ENCODE measurements around the gene RGMA.
"Not testable (repeated sequence)": the region's sequence is repeated elsewhere in the genome, so short reads cannot be mapped to it uniquely, and the experiment has no call there.

The RGMA gene

DNA sequence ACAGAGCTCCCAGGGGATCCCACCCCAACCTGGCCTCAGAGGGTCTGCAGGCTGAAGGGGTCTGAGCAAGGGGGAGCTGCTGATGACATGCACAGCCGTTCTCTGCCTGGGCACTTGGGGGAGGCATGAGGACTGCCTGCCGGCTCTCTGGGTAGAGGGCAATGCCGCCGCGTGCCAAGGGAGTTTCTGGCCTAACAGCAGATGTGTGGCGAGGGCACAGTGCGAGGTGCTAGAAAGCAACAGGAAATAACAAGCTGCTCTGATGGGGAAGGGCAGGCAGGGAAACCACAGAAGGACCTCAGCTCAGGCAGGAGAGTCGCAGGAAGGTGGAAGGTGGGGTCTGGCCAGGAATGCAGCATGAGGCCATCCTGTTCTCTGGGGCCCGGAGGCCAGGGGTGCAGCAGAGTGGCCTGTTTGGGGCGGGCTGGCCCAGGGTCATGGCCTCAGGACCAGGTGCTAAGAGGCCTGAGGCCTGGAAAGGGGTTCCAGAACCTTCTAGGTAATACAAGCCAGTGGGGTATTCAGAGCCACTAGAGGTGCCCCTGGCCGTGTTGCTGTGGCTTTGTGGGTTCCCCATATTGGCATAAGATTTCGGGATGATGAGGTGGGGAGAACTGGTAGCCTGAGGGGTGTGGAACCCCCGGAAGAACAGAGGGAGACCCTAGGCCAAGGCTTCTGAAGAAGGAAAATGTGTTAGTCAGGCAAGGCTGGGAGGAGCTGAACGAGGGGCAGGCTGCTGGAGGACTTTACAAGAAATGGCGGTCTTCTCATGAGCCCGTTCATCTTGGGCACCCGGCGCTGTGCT is 41.2 kb downstream of the RGMA start:
- no peak for DNase-seq

DNA sequence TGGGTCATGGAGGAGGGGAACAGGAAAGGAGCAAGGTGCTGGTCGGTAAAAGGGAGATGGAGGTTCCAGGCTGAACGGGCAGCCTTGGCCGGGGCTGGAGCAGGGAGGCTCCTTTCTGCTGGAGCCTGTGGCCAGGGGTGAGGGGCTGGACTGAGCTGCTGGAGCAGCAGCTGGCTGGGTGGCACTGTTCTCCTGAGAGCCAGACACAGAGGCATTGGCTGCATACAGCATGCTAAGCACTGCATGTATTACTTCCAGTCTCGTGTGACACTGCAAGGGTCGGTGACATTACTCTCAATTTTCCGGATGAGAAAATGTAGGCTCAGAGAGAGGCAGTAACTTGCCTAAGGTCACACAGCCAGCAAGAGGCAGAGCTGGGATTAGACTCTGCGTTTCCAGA is 42.3 kb downstream of the RGMA start:
- no peak for DNase-seq

- no peak for DNase-seq
Measured at GRCh38 chr15:93046120-93046519, 42.9 kb downstream of the RGMA start.

- DNase-seq, result no peak
Measured at GRCh38 chr15:93045191-93045785, 43.7 kb downstream of the RGMA start.

DNA sequence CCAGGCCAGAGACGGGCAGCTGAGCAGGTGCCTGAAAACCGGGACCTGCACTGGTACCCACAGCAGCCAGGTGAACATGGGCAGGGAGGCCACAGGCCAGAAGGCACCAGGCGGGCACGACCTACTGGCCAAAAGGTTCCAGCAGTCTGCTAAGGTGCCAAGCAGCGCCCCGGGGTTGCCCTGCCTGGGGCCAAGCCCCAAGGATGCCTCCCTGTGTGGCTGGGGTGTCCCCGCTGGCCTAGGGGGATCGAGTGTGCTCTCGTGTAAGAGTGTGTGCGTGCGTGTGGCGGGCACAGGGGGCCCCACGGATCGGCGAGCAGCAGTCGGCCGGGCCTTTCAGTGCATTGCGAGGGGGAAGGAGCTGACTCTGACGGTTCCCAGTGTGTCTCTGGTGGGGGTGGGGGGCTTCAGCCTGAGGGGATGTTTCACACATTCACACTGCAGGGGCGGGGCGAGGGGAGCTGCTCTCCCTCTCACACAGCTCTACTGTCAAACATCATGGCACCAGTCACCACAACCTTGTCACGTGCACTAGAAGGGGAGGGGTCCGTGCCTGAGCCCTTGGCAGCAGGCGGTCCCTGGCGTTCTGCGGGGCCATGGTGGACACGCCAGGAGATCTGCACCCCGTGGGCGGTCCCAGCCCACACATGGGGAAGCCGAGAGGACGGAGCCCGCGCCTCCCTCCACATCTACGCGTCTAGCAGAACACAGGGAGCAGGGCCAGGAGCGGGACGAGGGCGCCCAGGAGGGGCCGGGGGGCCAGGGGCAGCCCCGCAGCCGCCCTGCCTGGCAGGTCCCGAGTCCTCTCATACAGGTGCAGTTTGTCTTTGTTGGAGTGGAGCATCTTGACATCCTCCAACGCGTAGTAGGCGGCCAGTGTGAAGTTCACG is 44.5 kb downstream of the RGMA start:
- DNase-seq, result no peak

DNA sequence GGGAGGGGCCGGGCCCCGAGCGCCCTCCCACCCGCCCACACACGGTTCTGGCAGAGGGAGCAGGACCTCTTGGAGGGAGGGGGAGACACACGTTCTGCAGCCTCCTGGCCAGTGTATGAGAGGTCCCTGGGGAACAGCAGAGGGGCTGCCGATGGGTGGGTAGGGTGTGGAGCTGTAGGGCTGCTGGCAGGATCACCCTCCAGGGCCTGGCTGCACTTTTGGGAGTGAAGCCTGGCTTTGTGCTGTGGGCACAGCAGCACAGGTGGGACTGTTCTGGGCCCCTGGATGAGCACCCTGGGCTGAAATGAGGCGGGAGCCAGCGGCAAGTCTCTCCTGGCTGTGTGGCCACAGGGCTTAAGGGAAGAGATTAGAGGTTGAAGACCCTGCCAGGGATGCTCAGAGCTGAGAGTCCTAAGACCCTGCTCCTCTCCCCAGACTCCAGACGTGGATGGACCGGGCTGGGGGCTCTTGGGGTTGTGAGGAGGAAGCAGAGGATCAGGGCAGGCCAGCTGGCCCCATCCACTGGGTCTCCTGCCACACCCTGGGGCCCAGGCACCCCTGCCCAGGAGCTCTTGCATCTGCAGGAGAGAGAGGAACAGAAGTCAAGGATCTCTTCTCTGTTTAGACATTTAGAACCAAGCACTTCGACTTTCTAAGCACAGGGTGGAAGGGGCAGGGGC is 45.2 kb downstream of the RGMA start:
- no peak for DNase-seq

DNA sequence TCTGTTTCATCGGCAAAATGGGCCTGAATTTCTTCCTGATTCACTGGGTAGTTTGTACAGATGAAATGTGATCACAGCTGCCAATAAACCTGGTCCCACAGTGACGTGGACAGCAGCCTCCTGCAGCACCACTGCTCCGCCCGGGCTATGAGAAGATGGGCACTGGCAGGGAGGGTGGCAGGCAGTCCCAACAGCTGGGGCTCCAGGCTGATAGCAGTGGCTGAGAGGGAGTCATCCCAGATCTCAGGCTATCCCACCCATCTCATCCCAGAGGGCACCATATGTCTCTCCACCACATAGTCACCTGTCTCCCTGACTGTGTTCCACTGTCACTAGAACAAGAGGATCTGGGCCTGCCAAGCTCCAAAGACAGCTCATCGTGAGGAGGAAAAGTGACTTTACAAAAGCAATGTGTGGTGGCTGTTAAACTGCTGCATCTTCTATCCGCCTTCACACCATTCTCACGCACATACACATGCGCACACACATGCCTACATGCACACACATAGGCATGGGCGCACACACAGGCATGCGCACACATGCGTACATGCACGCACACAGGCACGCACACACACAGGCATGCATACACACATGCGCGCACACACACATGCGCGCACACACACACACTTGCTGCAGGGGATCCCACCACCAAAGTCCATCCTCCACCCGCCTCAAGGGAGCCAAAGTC is 46.2 kb downstream of the RGMA start:
- DNase-seq, result no peak

DNA sequence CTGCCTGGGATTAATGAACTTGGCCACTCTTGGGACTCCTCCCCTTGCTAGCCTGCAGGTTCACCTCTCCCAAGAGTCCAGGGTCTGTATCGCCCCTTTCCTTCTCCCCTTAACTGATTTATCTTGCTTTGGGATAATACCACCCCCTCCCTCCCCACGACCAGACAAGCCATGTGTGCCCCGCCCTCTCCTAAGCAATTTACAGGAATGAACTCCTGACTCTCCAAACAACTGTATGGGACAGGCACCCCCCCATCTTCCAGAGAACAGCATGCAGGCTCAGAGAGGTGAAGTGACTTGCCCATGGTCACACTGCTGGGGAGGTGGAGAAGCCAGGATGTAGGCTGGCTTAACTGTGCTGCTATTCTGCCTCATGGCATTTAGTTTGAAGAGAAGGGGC is 46.8 kb downstream of the RGMA start:
- no peak for DNase-seq

GRCh38 chr15:93041159-93041547 is 47.9 kb downstream of the RGMA start:
- no peak for DNase-seq

- no peak for DNase-seq
Measured at GRCh38 chr15:93040288-93041158, 48.5 kb downstream of the RGMA start.

DNA sequence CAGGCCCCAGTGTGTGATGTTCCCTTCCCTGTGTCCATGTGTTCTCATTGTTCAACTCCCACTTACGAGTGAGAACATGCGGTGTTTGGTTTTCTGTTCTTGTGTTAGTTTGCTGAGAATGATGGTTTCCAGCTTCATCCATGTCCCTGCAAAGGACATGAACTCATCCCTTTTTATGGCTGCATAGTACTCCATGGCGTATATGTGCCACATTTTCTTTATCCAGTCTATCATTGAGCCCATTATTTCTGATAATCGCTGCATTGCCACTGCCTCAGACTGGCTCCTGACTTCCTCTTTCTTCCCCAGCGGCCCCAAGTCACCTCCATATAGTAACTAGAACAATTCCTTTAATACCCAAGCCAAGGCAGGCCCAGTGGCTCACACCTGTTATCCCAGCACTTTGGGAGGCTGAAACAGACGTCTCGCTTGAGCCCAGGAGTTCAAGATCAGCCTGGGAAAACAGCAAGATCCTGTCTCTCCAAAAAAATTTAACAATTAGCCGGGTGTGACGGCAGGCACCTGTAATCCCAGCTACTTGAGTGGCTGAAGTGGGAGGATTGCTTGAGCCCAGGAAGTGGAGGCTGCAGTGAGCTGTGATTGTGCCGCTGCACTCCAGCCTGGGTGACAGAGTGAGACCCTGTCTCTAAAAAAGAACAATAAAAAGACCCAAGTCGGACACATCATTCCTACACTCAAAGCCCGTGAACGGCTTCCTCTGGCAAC is 49.3 kb downstream of the RGMA start:
- not testable (repeated sequence) for DNase-seq

- DNase-seq, result no peak
Measured at GRCh38 chr15:93037820-93038705, 50.9 kb downstream of the RGMA start.

GRCh38 chr15:93036951-93037819 is 51.8 kb downstream of the RGMA start:
- peak; percentile 63 for DNase-seq

DNA sequence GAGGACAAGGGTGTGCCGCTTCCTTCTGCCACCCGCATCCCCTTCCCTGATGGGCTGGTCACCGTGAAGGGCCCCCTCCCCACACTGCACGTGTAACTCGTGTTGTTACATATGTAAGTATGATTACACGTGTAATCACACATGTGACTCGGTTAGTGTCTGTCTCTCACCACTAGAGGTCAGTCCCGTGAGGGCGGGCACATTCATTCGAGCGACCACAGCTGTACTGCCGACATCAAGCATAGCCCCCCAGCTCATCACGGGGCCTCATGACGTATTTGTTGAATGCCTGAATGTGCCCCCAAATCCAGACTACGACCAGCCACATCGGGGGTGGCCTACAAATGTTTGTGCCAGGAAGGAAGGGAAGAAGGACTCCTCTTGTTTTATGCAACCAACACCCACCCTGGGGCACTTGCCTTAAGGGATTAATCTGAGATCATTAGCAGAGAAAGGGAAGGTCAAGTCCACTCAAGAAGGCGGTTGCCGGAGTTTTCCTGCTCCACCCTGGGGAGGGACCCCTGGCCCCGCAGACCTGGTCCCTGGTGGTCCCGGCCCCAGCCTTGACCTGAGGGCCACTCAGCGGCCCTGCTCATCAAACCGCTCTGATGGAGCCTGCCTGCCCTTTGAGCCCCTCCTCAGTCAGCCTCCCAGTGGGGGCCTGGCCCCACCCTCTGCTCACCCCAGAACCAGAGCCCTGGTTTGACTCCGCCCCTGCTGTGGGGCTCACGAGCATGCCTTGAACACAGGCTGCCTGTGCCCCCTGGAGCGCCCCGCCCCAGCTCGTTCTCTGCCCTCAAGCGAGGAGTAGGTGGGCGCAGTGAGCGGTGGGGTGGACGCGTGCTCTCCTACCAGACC is 52.8 kb downstream of the RGMA start:
- DNase-seq, result peak; percentile 41

DNA sequence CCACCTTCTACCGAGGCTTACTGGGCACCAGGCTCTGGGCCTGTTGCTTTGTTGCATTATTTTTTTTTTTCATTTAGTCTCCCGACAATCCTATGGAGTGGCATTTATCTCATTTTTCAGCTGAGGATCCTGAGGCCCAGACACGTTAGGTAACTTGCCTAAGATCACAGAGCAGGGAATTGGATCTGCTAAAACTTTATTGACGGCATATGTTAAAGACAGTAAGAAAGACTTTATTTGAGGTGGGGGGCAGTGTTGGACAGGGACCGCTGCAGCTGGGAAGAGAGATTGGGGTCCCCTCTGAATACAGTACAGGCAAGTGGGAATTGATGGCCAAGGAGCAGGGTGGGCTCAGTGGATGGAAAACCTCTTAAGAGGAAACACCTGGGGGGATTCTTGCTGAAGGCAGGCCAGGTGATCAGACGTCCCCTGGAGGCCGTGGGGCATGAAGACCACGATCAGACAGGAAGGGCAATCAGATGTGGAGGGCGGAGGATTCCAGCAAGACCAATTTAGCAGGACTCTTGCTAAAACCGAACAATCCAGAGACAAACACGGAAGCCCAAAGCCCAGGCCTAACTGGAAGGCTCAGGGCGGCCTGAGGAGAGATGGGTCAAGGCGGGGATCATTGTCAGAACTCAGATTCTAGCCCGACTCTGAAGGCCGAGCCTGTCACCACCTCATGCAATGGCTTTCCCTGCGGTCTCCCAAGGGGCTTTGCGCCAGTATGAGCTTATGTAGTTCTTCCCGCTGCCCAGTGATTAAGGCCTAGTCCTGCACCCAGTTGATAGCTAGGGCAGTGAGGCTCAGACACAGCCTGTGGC is 53.7 kb downstream of the RGMA start:
- DNase-seq, result no peak

GRCh38 chr15:93034512-93034911 is 54.5 kb downstream of the RGMA start:
- DNase-seq, result no peak

Data from fibroblast of skin of abdomen (primary cell).